H1 (cell line): ENCODE results near the gene SAFB2. TPM values are rescaled to one million over a fixed set of nuclear protein-coding genes. Genes with fewer than 3 reads are reported as not detected.

Experiments
- CTCF ChIA-PET: fragments of 300-600 bp; sonication (Branson Sonifier 250); formaldehyde crosslinking; loops from one replicate; lab custom pipeline; 2021; ENCODE audit not compliant: partially characterized antibody; lab: Charles Lee
- POLR2A ChIA-PET: fragments of 300-600 bp; sonication (Branson Sonifier 250); formaldehyde crosslinking; loops from one replicate; lab custom pipeline; 2021; ENCODE audit warnings: inconsistent platforms; ENCODE audit not compliant: partially characterized antibody; lab: Charles Lee
- DNase-seq, 2 experiments: peaks; one replicate each; pipeline versions ENCODE4 v3.0.0 to v3.0.0-alpha.2; 2010 to 2022; ENCODE audit warnings: low spot score in 2 of 2, low read depth in 1 of 2, mixed read lengths in 1 of 2
- FAIRE-seq: peaks from 2 replicates; lab custom pipeline; 2011; peaks lifted over from hg19 to GRCh38; lab: Jason Lieb, UNC
- H2AFZ ChIP-seq: 2 replicates; pipeline ENCODE4 v1.8.1; 2012; ENCODE audit warnings: low read length, inconsistent platforms
- H2AK5ac ChIP-seq: 2 replicates; pipeline ENCODE4 v1.6.1; 2013; ENCODE audit warnings: low read depth, low read length
- H2BK120ac ChIP-seq: replicated peaks from 2 replicates; pipeline ENCODE3; 2013; ENCODE audit warnings: low read depth, low read length, inconsistent platforms
- H2BK12ac ChIP-seq: 2 replicates; pipeline ENCODE4 v1.6.1; 2013; ENCODE audit warnings: low read depth, low read length
- H2BK15ac ChIP-seq: 2 replicates; pipeline ENCODE4 v1.6.1; 2013; ENCODE audit warnings: low read length
- H2BK20ac ChIP-seq: 2 replicates; pipeline ENCODE4 v1.6.1; 2013; ENCODE audit warnings: low read length
- H2BK5ac ChIP-seq: 2 replicates; pipeline ENCODE4 v1.6.1; 2013; ENCODE audit warnings: low read depth, low read length
- H3K14ac ChIP-seq: 2 replicates; pipeline ENCODE4 v1.6.1; 2013; ENCODE audit warnings: inconsistent platforms; ENCODE audit not compliant: insufficient read length
- H3K18ac ChIP-seq: 2 replicates; pipeline ENCODE4 v1.6.1; 2013; ENCODE audit warnings: low read length; ENCODE audit errors: extremely low read depth
- H3K23ac ChIP-seq: 2 replicates; pipeline ENCODE4 v1.6.1; 2013; ENCODE audit warnings: inconsistent platforms; ENCODE audit not compliant: insufficient read length
- H3K23me2 ChIP-seq: 2 replicates; pipeline ENCODE4 v1.6.1; 2013; ENCODE audit warnings: low read depth, low read length
- H3K27ac ChIP-seq: 2 replicates; pipeline ENCODE4 v1.6.1; 2011; ENCODE audit warnings: low read depth, low read length, inconsistent platforms
- H3K27me3 ChIP-seq, 4 experiments: replicated peaks in 1 of 4; 1 replicate in 1 of 4; 2 replicates in 3 of 4; pipeline versions ENCODE4 v1.6.1 to v1.8.1; 2011 to 2013; ENCODE audit warnings: low read length in 3 of 4, mild to moderate bottlenecking in 3 of 4, inconsistent platforms in 2 of 4, mixed read lengths in 2 of 4, moderate library complexity in 1 of 4; ENCODE audit not compliant: control insufficient read depth in 3 of 4, insufficient read depth in 3 of 4; ENCODE audit errors: extremely low read depth in 1 of 4
- H3K36me3 ChIP-seq, 4 experiments: 2 replicates each; pipeline versions ENCODE4 v1.6.1 to v1.8.1; 2011 to 2013; ENCODE audit warnings: mild to moderate bottlenecking in 4 of 4, low read length in 3 of 4, moderate library complexity in 2 of 4, control low read depth in 1 of 4, inconsistent platforms in 1 of 4; ENCODE audit not compliant: insufficient read depth in 4 of 4, control insufficient read depth in 2 of 4
- H3K4ac ChIP-seq: replicated peaks from 2 replicates; pipeline ENCODE3; 2013; ENCODE audit warnings: low read length, low read depth, mixed read lengths, inconsistent platforms; ENCODE audit not compliant: insufficient read length
- H3K4me1 ChIP-seq, 4 experiments: replicated peaks in 1 of 4; 1 replicate in 1 of 4; 2 replicates in 3 of 4; pipeline versions ENCODE4 v1.6.1 to v1.8.1; 2011 to 2013; ENCODE audit warnings: low read length in 3 of 4, inconsistent platforms in 2 of 4, mixed read lengths in 1 of 4; ENCODE audit not compliant: insufficient read depth in 4 of 4, control insufficient read depth in 3 of 4
- H3K4me2 ChIP-seq, 2 experiments: 2 replicates each; pipeline versions ENCODE4 v1.6.1 to v1.8.1; 2011 to 2013; ENCODE audit warnings: low read depth in 2 of 2, low read length in 2 of 2, control low read depth in 1 of 2, inconsistent platforms in 1 of 2, mild to moderate bottlenecking in 1 of 2; ENCODE audit not compliant: insufficient read depth in 1 of 2
- H3K4me3 ChIP-seq, 4 experiments: fragments of 200-600, 300-600 bp in 1 of 4; sonication (generic), shearing (Covaris generic), sonication (Bioruptor Twin) in 1 of 4; 2 replicates each; pipeline versions ENCODE4 v1.5.1 to v1.8.1; 2011 to 2016; ENCODE audit warnings: low read length in 4 of 4, low read depth in 3 of 4, control low read depth in 2 of 4, inconsistent platforms in 2 of 4, mild to moderate bottlenecking in 2 of 4, mixed read lengths in 1 of 4, moderate library complexity in 1 of 4; ENCODE audit not compliant: insufficient read depth in 2 of 4; ENCODE audit errors: extremely low read depth in 1 of 4
- H3K56ac ChIP-seq: replicated peaks from 2 replicates; pipeline ENCODE3; 2013; ENCODE audit warnings: low read depth, mild to moderate bottlenecking, mixed read lengths, low read length, inconsistent platforms; ENCODE audit not compliant: insufficient read length
- H3K79me1 ChIP-seq: 2 replicates; pipeline ENCODE4 v1.6.1; 2013; ENCODE audit warnings: low read depth, low read length, control low read depth
- H3K79me2 ChIP-seq, 2 experiments: 2 replicates each; pipeline versions ENCODE4 v1.6.1 to v1.8.1; 2012 to 2013; ENCODE audit warnings: low read length in 2 of 2, mild to moderate bottlenecking in 2 of 2, inconsistent platforms in 1 of 2; ENCODE audit not compliant: insufficient read depth in 2 of 2, control insufficient read depth in 1 of 2
- H3K9ac ChIP-seq, 4 experiments: replicated peaks in 1 of 4; 1 replicate in 1 of 4; 2 replicates in 3 of 4; pipeline versions ENCODE4 v1.6.1 to v1.8.1; 2011 to 2013; ENCODE audit warnings: low read depth in 3 of 4, low read length in 3 of 4, control low read depth in 2 of 4, mild to moderate bottlenecking in 2 of 4, moderate library complexity in 2 of 4, inconsistent platforms in 1 of 4; ENCODE audit errors: extremely low read depth in 1 of 4
- H3K9me3 ChIP-seq, 2 experiments: 2 replicates each; pipeline versions ENCODE4 v1.6.1 to v1.8.1; 2012 to 2013; ENCODE audit warnings: mild to moderate bottlenecking in 2 of 2, moderate library complexity in 2 of 2, control low read depth in 1 of 2, inconsistent platforms in 1 of 2, low read depth in 1 of 2, low read length in 1 of 2, mixed read lengths in 1 of 2; ENCODE audit not compliant: insufficient read depth in 2 of 2
- H4K20me1 ChIP-seq, 2 experiments: replicated peaks in 1 of 2; 2 replicates each; pipeline versions ENCODE3 to v1.8.1; 2011 to 2013; ENCODE audit warnings: inconsistent platforms in 2 of 2, low read length in 2 of 2, mild to moderate bottlenecking in 1 of 2; ENCODE audit not compliant: insufficient read depth in 2 of 2, control insufficient read depth in 1 of 2
- H4K5ac ChIP-seq: 2 replicates; pipeline ENCODE4 v1.6.1; 2013; ENCODE audit warnings: low read length, low read depth, mixed read lengths, inconsistent platforms; ENCODE audit not compliant: insufficient read length
- H4K8ac ChIP-seq: 2 replicates; pipeline ENCODE4 v1.8.0; 2013; ENCODE audit warnings: mild to moderate bottlenecking, moderate library complexity, low read length, inconsistent platforms; ENCODE audit not compliant: insufficient read depth; ENCODE audit errors: extremely low read depth
- H4K91ac ChIP-seq: replicated peaks from 2 replicates; pipeline ENCODE3; 2013; ENCODE audit warnings: low read length, mixed read lengths, inconsistent platforms; ENCODE audit not compliant: insufficient read length
- CBX8 ChIP-seq: fragments of 300-800, 300-1000 bp; sonication (generic); IDR thresholded peaks from 2 replicates; pipeline ENCODE4 v1.7.1; 2016; ENCODE audit warnings: low read depth, low read length, borderline replicate concordance
- PHF8 ChIP-seq: fragments of 200-600 bp; sonication (generic); conservative IDR thresholded peaks from 2 replicates; pipeline ENCODE4 v1.7.1; 2012; ENCODE audit warnings: low read depth, mild to moderate bottlenecking, inconsistent platforms, low read length, moderate library complexity
- TCF12 ChIP-seq: IDR thresholded peaks from 2 replicates; pipeline ENCODE4 v1.6.1; 2011; ENCODE audit warnings: low read depth, mild to moderate bottlenecking, low read length
- WGBS, 2 experiments: shearing (Covaris generic) in 1 of 2; methylation state at CpG; one replicate each; pipeline versions ENCODE4 v1.1.6 to v1.1.7; 2013 to 2015; ENCODE audit warnings: low lambda C conversion rate in 2 of 2, mixed read lengths in 2 of 2, inconsistent platforms in 1 of 2, low coverage in 1 of 2, missing lambda C conversion rate in 1 of 2; ENCODE audit not compliant: insufficient replicate concordance in 2 of 2, insufficient coverage in 1 of 2, insufficient read length in 1 of 2; ENCODE audit errors: extremely low coverage in 1 of 2, missing lambda C conversion rate in 1 of 2; 5-methylcytosine and 5-hydroxymethylcytosine counted together
- polyA plus RNA-seq, 7 experiments: library from polyadenylated mRNA; depleted of rRNA in 3 of 7; stranded (reverse) in 5 of 7; unstranded in 2 of 7; fragments of >200 nt in 5 of 7; fragments of 200-250 nt in 2 of 7; gene quantifications; 1 replicate in 5 of 7; 2 replicates in 1 of 7; 4 replicates in 1 of 7; pipeline versions ENCODE4 v1.2.1 to v1.2.3, GENCODE V29; 2011 to 2013; ENCODE audit warnings: missing spikeins in 2 of 7, mixed read lengths in 2 of 7
- total RNA-seq: library from RNA; stranded (reverse); fragmentation: NEBNext Ultra II Directional; extraction: Animal tissue kit (Norgen Biotek cat#: 25700); gene quantifications from 2 replicates; pipeline ENCODE4 v1.2.1, GENCODE V29; 2021
- TF ChIP-seq, protein P1 (sequence below): IDR thresholded peaks from 2 replicates; pipeline ENCODE4 v1.6.1; 2011; ENCODE audit warnings: low read depth, mild to moderate bottlenecking, low read length; ENCODE audit not compliant: insufficient read depth

Gene SAFB2
- total and polyA plus RNA-seq, 2 of the 8 experiments (the other 6 are each of a cell fraction or from before 2014, with no cell fraction given): 14.8 to 63.8 TPM

DNA sequence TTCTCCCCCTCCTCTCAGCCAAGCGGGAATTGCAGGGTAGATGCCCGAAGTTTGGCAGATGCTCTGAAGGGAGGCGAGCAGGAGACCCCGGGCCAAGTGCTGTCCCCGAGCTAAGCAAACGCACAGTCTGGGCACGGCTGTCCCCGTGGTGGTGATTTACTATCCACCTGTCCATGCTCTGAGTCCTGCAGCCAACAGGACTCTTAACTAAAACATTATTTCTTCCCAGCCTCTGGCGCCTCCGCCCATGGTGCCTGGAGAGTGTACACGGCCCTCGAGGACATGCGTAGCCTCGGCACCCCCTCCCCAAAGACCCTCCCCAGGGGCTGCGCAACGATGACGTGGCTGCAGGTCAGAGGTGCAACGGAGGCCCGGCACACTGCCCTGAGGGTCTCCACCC lies 62.4 kb downstream of the SAFB2 start:
- Histone ChIP-seq H2AK5ac (no peak overlapping the region), H3K36me3 (no peaks in the 10 kb centered on the region), H3K9me3 (peaks cover 5 to 8% of the 10 kb centered on the region in 2 experiments; a peak in 3 of 4 replicates), H3K23ac (no peak overlapping the region), H2BK120ac (no peak overlapping the region), H3K4me1 (peaks cover 0 to 9% (median 4%) of the 10 kb centered on the region in 4 experiments; a peak in 3 of 7 replicates), H2BK12ac (no peak overlapping the region), H2BK20ac (0 out of 2 replicates have a peak overlapping the region, but pooled peaks have one; percentile 32), H3K4me3 (no peak overlapping the region), H4K20me1 (no peaks in the 10 kb centered on the region), H3K27me3 (no peaks in the 10 kb centered on the region), H3K9ac (no peak overlapping the region), H4K8ac (no peak overlapping the region), H2BK15ac (no peak overlapping the region), H3K4ac (no peak overlapping the region), H3K23me2 (peaks cover 2% of the 10 kb centered on the region; the same call in 1 of the 2 replicates), H2AFZ (no peak overlapping the region), H3K18ac (no peak overlapping the region), H3K56ac (no peak overlapping the region), H3K79me2 (no peaks in the 10 kb centered on the region), H3K27ac (no peak overlapping the region; the same call in 1 of the 2 replicates), H3K79me1 (no peaks in the 10 kb centered on the region), H2BK5ac (no peak overlapping the region), H4K91ac (no peak overlapping the region), H3K4me2 (no peak overlapping the region), H3K14ac (no peak overlapping the region), H4K5ac (no peak overlapping the region)
- 82% methylated on average over 16 of the region's 19 CpGs; no CpG with 5 or more reads in 1 of the 2 experiments for WGBS, 2 experiments
- ChIA-PET CTCF (interaction anchor here (0.6 to 12.1 kb wide), 9 partner anchors 8 to 766 kb away, joined by 3 to 206 read pairs (median 4); partner anchors contain the start of gene TINCR), POLR2A (interaction anchor here (1.1 kb wide), 1 partner anchor 131 kb away, joined by 3 read pairs; no protein-coding TSS in a partner anchor)
- no peak for FAIRE-seq
- no peak for DNase-seq
- TF ChIP-seq TCF12 (no peak), CBX8 (no peak), PHF8 (no peak)
- TF ChIP-seq, protein P1, sequence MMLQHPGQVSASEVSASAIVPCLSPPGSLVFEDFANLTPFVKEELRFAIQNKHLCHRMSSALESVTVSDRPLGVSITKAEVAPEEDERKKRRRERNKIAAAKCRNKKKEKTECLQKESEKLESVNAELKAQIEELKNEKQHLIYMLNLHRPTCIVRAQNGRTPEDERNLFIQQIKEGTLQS: no peak
